Smooth muscle cell of the brain vasculature (primary cell): ENCODE data around the gene ABL1.

Source experiments
- DNase-seq: peaks from one replicate; pipeline ENCODE4 v3.0.0-alpha.2; 2012; ENCODE audit warnings: low read depth, low spot score

Gene ABL1

GRCh38 chr9:130930804-130931349, 95.8 kb downstream of the ABL1 start:
- DNase-seq = no peak

DNA sequence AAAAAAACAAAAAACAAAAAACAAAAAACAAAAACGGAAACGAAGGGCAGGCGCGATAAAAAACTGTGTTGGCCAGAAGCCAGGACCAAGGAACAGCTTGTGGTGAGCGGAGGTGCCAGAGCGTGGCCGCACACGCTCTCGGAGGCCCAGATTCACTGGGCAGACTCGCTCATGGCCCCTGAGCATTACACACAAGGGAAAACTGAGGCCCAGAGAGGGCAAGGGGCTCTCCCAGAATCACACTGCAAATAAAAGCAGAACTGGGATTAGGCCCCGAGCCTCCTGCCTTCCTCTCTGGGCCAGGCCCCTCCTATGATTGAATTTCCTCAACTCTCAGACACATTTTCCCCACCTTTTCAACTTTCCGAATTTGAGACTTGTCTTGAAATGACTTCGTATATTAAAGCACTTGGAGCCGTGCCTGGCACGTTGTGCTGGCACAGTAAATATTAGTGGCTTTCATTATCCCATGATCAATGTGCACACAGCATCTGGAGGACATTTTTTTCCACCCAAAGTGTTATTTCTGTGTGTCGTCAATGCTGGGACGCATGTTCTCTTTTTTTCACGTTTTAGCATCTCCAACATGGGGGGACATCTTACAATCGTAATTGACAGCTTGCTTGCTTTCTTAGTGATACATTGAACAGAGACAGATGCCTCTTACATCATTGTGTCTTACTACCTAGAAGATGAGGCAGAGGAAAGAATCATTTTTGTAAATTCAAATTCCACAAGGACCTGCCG, 96.6 kb downstream of the ABL1 start:
- no peak for DNase-seq

DNA sequence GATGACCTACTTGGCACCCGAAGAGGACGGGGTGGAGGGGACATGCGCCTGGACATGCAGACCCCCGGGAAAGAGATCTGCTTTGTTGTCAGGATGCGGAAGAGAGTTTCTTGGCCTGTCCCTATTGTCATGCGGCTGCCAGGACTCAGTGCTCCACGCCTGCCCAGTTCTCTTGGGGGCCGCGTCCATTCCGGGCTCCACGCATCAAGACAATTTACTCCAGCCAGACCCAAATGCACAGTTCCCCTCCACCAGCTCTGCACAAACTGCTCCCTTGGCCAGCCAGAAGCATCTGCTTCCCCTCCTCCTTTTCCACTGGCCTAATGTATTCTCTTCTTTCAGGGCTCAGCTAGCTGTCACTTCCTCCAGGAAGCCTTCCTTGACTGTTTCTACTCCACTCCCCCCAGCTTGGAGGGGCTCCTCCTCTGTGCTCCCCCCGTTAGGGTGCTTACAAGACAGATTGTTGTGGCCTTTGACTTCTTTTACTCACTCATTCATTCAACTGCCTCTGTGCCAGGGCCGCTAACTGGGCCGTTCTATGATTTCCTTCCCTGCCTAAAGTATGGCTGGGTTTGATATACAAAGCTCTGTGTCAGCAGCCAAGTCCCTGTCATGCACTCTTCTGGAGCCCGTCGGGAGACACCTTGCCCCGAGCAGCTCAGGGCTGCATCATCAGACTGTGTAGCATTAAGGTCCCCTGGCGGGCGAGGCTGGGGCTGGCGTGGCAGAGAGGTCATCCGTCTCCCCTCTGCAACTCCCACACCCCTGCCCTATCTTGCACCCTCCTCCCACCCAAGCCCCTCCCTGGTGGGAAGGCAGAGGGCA, 97.4 kb downstream of the ABL1 start:
- no peak for DNase-seq

GRCh38 chr9:130933114-130934046, 98.3 kb downstream of the ABL1 start:
- DNase-seq = no peak

- DNase-seq = no peak
These were observed 99.2 kb downstream of the ABL1 start for GRCh38 chr9:130934246-130934645.

GRCh38 chr9:130934702-130935647, 99.9 kb downstream of the ABL1 start:
- no peak for DNase-seq

GRCh38 chr9:130935648-130936271, 100.7 kb downstream of the ABL1 start:
- DNase-seq = no peak

DNA sequence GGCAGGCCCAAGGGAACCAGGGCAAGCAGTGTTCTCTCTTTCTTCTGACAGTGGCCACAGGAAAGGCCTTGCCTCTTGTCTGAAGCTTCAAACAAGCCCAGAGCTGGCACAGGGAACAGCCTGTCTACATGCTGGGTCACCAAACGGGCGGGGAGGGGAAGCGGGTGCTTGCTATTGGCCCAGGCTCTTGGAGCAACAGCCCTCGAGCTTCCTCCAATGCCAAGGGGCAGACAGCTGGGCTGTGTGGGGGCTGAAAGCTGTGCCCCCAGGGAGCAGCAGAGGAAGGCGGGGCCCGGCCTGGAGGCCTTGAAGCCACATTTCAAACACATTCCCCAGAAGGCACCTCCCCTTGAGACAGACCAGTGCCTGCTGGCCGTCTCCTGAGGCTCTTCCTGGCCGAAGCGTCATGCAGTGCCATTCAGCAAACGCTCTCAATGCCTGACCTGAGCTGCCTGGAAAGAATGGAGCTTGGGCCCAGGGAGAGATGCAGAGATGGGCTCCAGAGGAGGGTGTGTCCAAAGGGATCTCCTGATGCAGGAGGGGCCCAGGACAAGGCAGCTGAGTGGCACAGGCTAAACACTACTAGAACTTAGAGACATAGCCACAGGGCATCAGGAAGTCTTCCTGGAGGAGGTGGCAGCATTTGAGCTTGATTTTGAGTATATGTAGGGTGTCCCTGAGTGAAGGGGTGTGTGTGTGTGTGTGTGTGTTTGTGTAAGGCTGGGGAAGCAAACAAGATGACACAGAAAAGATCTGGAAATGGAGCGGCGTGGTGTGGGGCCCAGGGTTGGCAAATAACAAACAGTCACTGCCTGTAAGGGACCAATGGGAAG, 101.4 kb downstream of the ABL1 start:
- DNase-seq = peak; percentile 43
